ENCODE results near the gene REV3L.

Gene REV3L

GRCh38 chr6:111468329-111469012, 14.5 kb downstream of the REV3L start:
- DNase-seq (ENCODE audit: low read depth): no peak

- no peak for DNase-seq (ENCODE audit: low read depth)
Measured at GRCh38 chr6:111464184-111464583, 18.8 kb downstream of the REV3L start.

- no peak for DNase-seq (ENCODE audit: low read depth)
Measured at GRCh38 chr6:111462770-111463391, 20.1 kb downstream of the REV3L start.

GRCh38 chr6:111461860-111462259, 21.2 kb downstream of the REV3L start:
- no peak for DNase-seq (ENCODE audit: low read depth)

- no peak for DNase-seq (ENCODE audit: low read depth)
Measured at GRCh38 chr6:111458670-111459232, 24.3 kb downstream of the REV3L start.

- DNase-seq (ENCODE audit: low read depth): no peak
Measured at GRCh38 chr6:111456208-111456607, 26.8 kb downstream of the REV3L start.

GRCh38 chr6:111450636-111451035, 32.4 kb downstream of the REV3L start:
- no peak for DNase-seq (ENCODE audit: low read depth)

- no peak for DNase-seq (ENCODE audit: low read depth)
Measured at GRCh38 chr6:111450087-111450486, 32.9 kb downstream of the REV3L start.

- no peak for DNase-seq (ENCODE audit: low read depth)
Measured at GRCh38 chr6:111449129-111449528, 33.9 kb downstream of the REV3L start.

- DNase-seq (ENCODE audit: low read depth): no peak
Measured at GRCh38 chr6:111447051-111447450, 36.0 kb downstream of the REV3L start.

- DNase-seq (ENCODE audit: low read depth): no peak
Measured at GRCh38 chr6:111445861-111446267, 37.2 kb downstream of the REV3L start.

- no peak for DNase-seq (ENCODE audit: low read depth)
Measured at GRCh38 chr6:111444794-111445193, 38.2 kb downstream of the REV3L start.

- DNase-seq (ENCODE audit: low read depth): no peak
Measured at GRCh38 chr6:111441678-111442243, 41.3 kb downstream of the REV3L start.

- no peak for DNase-seq (ENCODE audit: low read depth)
Measured at GRCh38 chr6:111439171-111439570, 43.8 kb downstream of the REV3L start.

GRCh38 chr6:111437573-111437972, 45.4 kb downstream of the REV3L start:
- DNase-seq (ENCODE audit: low read depth): no peak

- DNase-seq (ENCODE audit: low read depth): no peak
Measured at GRCh38 chr6:111432511-111432910, 50.5 kb downstream of the REV3L start.

- no peak for DNase-seq (ENCODE audit: low read depth)
Measured at GRCh38 chr6:111430605-111431376, 52.2 kb downstream of the REV3L start.

- no peak for DNase-seq (ENCODE audit: low read depth)
Measured at GRCh38 chr6:111429571-111429970, 53.4 kb downstream of the REV3L start.

- no peak for DNase-seq (ENCODE audit: low read depth)
Measured at GRCh38 chr6:111428811-111429210, 54.2 kb downstream of the REV3L start.

GRCh38 chr6:111427341-111428116, 55.5 kb downstream of the REV3L start:
- DNase-seq (ENCODE audit: low read depth): no peak

- DNase-seq (ENCODE audit: low read depth): no peak
Measured at GRCh38 chr6:111423960-111424846, 58.8 kb downstream of the REV3L start.
